Measurements from ENCODE around the gene TBC1D16. TPM values are rescaled to one million over a fixed set of nuclear protein-coding genes. Genes with fewer than 3 reads are reported as not detected.

Gene TBC1D16
- total and polyA plus RNA-seq, 2 donors from 2014 or later: 9.1 to 68.0 TPM

DNA sequence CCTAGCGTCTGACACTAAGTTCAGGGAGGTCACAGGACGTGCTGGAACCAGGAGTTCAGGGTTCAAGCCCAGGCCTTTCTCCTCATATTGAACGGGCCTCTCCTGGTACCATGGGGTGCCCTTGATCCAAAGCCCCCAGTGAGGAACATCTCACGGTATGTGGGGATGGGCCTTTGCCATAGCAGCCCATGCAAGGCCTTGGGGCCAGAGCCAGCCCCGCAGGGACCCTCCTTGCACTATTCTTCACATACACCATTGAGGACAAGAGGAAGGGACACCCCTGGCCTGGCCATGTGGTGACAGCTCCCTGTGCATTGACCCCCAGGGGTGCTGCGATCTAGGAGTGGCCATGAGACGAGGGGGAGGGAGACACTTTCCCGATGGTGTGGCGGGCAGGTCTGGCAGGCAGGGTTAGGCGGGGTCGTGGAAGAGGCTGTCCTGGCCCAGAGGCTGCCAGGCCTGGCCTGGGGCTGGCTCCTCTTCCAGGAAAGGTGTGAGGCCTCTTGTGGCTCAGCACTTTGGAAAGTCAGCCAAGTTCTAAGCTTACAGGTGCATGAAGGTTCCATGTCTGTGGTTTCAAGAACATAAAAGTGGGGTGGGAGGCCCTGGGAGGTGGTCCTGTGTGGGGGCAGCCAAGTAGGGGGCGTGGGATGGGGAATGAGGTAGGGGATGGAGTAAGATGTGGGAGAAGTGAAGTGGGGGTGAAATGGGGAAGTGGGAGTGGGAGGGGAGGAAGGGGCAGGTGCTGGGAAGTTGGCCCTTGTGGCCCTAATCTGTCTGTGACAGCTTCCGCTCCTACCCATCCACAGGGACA lies 107.8 kb downstream of the TBC1D16 start:
- no peak overlapping the region for H3K4me3 ChIP-seq (ENCODE audit: low read length in 3 of 3)
- TF ChIP-seq, protein P1, sequence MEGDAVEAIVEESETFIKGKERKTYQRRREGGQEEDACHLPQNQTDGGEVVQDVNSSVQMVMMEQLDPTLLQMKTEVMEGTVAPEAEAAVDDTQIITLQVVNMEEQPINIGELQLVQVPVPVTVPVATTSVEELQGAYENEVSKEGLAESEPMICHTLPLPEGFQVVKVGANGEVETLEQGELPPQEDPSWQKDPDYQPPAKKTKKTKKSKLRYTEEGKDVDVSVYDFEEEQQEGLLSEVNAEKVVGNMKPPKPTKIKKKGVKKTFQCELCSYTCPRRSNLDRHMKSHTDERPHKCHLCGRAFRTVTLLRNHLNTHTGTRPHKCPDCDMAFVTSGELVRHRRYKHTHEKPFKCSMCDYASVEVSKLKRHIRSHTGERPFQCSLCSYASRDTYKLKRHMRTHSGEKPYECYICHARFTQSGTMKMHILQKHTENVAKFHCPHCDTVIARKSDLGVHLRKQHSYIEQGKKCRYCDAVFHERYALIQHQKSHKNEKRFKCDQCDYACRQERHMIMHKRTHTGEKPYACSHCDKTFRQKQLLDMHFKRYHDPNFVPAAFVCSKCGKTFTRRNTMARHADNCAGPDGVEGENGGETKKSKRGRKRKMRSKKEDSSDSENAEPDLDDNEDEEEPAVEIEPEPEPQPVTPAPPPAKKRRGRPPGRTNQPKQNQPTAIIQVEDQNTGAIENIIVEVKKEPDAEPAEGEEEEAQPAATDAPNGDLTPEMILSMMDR (IDR thresholded peaks at IDR 0.05; ENCODE audit: borderline replicate concordance, extremely low read depth, insufficient read depth): no peak
- DNase-seq: no peak
- no peaks in the 10 kb centered on the region for H3K9me3 ChIP-seq (ENCODE audit: control insufficient read depth in 2 of 3, insufficient read depth in 1 of 3, low read length in 3 of 3)
- intact Hi-C loops (cut with DNase I): no loop called here
- peaks cover 3% of the 10 kb centered on the region for H3K27me3 ChIP-seq (ENCODE audit: control insufficient read depth, insufficient read depth, low read length)
- no peak overlapping the region for H3K27ac ChIP-seq (ENCODE audit: low read depth in 2 of 2, low read length in 2 of 2)
- H3K9ac ChIP-seq (ENCODE audit: low read length in 3 of 3): no peak overlapping the region
- H3K4me1 ChIP-seq (ENCODE audit: control insufficient read depth in 2 of 3, insufficient read depth in 2 of 3, low read depth in 1 of 3, low read length in 3 of 3): peaks cover 0 to 2% (median 0%) of the 10 kb centered on the region in 3 donors
- no peaks in the 10 kb centered on the region for H3K36me3 ChIP-seq (ENCODE audit: control insufficient read depth in 2 of 3, insufficient read depth in 3 of 3, low read length in 3 of 3)
- no peak for FAIRE-seq

DNA sequence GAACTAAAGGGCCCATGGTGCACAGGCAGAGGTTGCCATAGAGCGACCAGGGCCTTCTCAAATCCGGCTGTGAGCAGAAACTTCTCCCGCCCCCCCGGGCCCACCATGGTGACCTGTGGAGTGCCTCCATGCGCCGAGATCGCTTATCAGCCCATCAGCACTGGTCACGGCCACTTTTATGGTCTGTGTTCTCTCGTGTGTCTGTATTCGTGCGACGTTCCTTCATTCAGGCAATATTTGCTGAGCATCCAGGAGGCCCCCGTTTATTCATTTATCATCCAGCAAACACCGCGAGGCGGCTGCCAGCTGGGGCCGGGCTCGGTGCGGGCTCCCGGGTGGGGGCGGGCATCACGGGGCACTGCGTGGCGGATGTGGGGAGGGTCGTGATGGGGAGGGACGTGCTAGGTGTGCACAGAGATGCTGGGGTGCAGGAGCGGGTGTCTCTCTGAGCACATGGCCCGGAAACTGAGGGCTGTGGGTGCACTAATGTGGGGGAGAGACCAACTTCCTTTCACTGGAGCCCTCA lies 108.5 kb downstream of the TBC1D16 start:
- Histone ChIP-seq H3K27me3 (ENCODE audit: control insufficient read depth, insufficient read depth, low read length) (peaks cover 3% of the 10 kb centered on the region), H3K36me3 (ENCODE audit: control insufficient read depth in 2 of 3, insufficient read depth in 3 of 3, low read length in 3 of 3) (no peaks in the 10 kb centered on the region), H3K9ac (ENCODE audit: low read length in 3 of 3) (no peak overlapping the region), H3K27ac (ENCODE audit: low read depth in 2 of 2, low read length in 2 of 2) (no peak overlapping the region), H3K4me3 (ENCODE audit: low read length in 3 of 3) (no peak overlapping the region), H3K9me3 (ENCODE audit: control insufficient read depth in 2 of 3, insufficient read depth in 1 of 3, low read length in 3 of 3) (no peaks in the 10 kb centered on the region), H3K4me1 (ENCODE audit: control insufficient read depth in 2 of 3, insufficient read depth in 2 of 3, low read depth in 1 of 3, low read length in 3 of 3) (peaks cover 0 to 2% (median 0%) of the 10 kb centered on the region in 3 donors)
- DNase-seq (no peak), FAIRE-seq (no peak)
- TF ChIP-seq, protein P1 (IDR thresholded peaks at IDR 0.05; ENCODE audit: borderline replicate concordance, extremely low read depth, insufficient read depth): no peak
- intact Hi-C loops (cut with DNase I): no loop called here

DNA sequence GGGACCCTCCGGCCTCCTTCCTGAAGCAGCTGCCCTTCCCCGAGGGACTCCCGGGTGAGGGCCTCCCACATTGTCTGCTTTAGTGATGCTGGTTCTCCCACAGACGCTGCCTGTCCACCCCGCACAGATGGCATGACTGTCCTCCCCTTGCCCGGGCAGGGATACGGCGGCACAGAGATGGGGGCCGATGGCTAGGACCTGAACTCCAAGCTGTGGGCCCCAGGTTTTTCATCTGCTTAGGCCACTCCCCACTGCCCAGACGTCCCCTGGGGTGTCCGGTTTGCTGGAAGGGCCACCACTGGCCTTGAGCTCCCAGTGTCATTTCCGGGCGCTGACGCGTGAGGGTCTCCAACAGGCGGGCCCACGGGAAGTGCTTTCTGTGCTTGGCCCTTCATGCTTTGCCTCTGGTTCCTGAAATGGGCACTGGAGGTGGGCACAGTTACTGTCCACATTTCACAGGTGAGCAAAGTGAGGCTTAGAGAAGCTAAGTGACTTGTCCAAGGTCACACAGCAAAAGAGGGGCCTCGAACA lies 109.0 kb downstream of the TBC1D16 start:
- Histone ChIP-seq H3K4me3 (ENCODE audit: low read length in 3 of 3) (no peak overlapping the region), H3K9ac (ENCODE audit: low read length in 3 of 3) (no peak overlapping the region), H3K27ac (ENCODE audit: low read depth in 2 of 2, low read length in 2 of 2) (no peak overlapping the region), H3K9me3 (ENCODE audit: control insufficient read depth in 2 of 3, insufficient read depth in 1 of 3, low read length in 3 of 3) (no peaks in the 10 kb centered on the region), H3K27me3 (ENCODE audit: control insufficient read depth, insufficient read depth, low read length) (peaks cover 3% of the 10 kb centered on the region), H3K4me1 (ENCODE audit: control insufficient read depth in 2 of 3, insufficient read depth in 2 of 3, low read depth in 1 of 3, low read length in 3 of 3) (peaks cover 0 to 2% (median 0%) of the 10 kb centered on the region in 3 donors), H3K36me3 (ENCODE audit: control insufficient read depth in 2 of 3, insufficient read depth in 3 of 3, low read length in 3 of 3) (no peaks in the 10 kb centered on the region)
- intact Hi-C loops (cut with DNase I): no loop called here
- TF ChIP-seq, protein P1 (IDR thresholded peaks at IDR 0.05; ENCODE audit: borderline replicate concordance, extremely low read depth, insufficient read depth): no peak
- no peak for FAIRE-seq
- DNase-seq: no peak
